HG03175 (cell line): ENCODE results near the gene APOBEC3C.
A peak's percentile ranks its signal among the peaks of the same experiment; 100 is the strongest.
"Not testable (repeated sequence)": the region's sequence is repeated elsewhere in the genome, so short reads cannot be mapped to it uniquely, and the experiment has no call there.

Experiments used
- ATAC-seq: cut with Tn5 transposase; IDR thresholded peaks from one replicate; pipeline ENCODE4 v1.9.1; 2021; ENCODE audit warnings: mild to moderate bottlenecking, moderate library complexity; ENCODE audit not compliant: unreplicated experiment

Gene APOBEC3C

GRCh38 chr22:39013942-39014722, at the start of gene APOBEC3C:
TSS of gene APOBEC3C (plus strand) at chr22:39014257. CDS start at chr22:39014363, 106 bp downstream.
- peak; percentile 87 for ATAC-seq

GRCh38 chr22:38964306-38964705, 49.8 kb upstream of the APOBEC3C start:
- no peak for ATAC-seq

- no peak for ATAC-seq
Observed at GRCh38 chr22:38964989-38965388, 49.1 kb upstream of the APOBEC3C start.

GRCh38 chr22:38965614-38966379, 48.3 kb upstream of the APOBEC3C start:
- no peak for ATAC-seq

GRCh38 chr22:38966380-38966702, 47.7 kb upstream of the APOBEC3C start:
- no peak for ATAC-seq

GRCh38 chr22:38966942-38967341, 47.1 kb upstream of the APOBEC3C start:
- no peak for ATAC-seq

GRCh38 chr22:38967451-38968450, 46.3 kb upstream of the APOBEC3C start:
- ATAC-seq: no peak

GRCh38 chr22:38968801-38969200, 45.3 kb upstream of the APOBEC3C start:
- ATAC-seq: no peak

GRCh38 chr22:38970551-38970950, 43.5 kb upstream of the APOBEC3C start:
- ATAC-seq: no peak

GRCh38 chr22:38971202-38971601, 42.9 kb upstream of the APOBEC3C start:
- no peak for ATAC-seq

- ATAC-seq: no peak
Observed at GRCh38 chr22:38971791-38972190, 42.3 kb upstream of the APOBEC3C start.

- no peak for ATAC-seq
Observed at GRCh38 chr22:38972558-38972957, 41.5 kb upstream of the APOBEC3C start.

- ATAC-seq: no peak
Observed at GRCh38 chr22:38973289-38974169, 40.5 kb upstream of the APOBEC3C start.

- no peak for ATAC-seq
Observed at GRCh38 chr22:38974170-38974825, 39.8 kb upstream of the APOBEC3C start.

GRCh38 chr22:38974826-38975175, 39.3 kb upstream of the APOBEC3C start:
- no peak for ATAC-seq

GRCh38 chr22:38977289-38977688, 36.8 kb upstream of the APOBEC3C start:
- not testable (repeated sequence) for ATAC-seq

GRCh38 chr22:38980587-38980986, 33.5 kb upstream of the APOBEC3C start:
- not testable (repeated sequence) for ATAC-seq

- ATAC-seq: peak; percentile 3
Observed at GRCh38 chr22:38981005-38981991, 32.8 kb upstream of the APOBEC3C start.
